CD4-positive, alpha-beta T cell treated with Interleukin-4 for 4 hours (primary cell): ENCODE results near the gene SS18L1.

Source experiments
- DNase-seq: peaks from one replicate; pipeline ENCODE4 v3.0.0-alpha.2; 2020

The SS18L1 gene

GRCh38 chr20:62197801-62198200 is 54.2 kb downstream of the SS18L1 start:
- no peak for DNase-seq

- DNase-seq = no peak
Measured at GRCh38 chr20:62198496-62198895, 54.9 kb downstream of the SS18L1 start.

- DNase-seq = no peak
Measured at GRCh38 chr20:62198931-62199330, 55.4 kb downstream of the SS18L1 start.

- no peak for DNase-seq
Measured at GRCh38 chr20:62200491-62201172, 57.1 kb downstream of the SS18L1 start.

GRCh38 chr20:62201173-62202082 is 57.9 kb downstream of the SS18L1 start:
- no peak for DNase-seq

- no peak for DNase-seq
Measured at GRCh38 chr20:62202083-62202395, 58.5 kb downstream of the SS18L1 start.

GRCh38 chr20:62202676-62203377 is 59.3 kb downstream of the SS18L1 start:
- DNase-seq = no peak

GRCh38 chr20:62203378-62204030 is 59.9 kb downstream of the SS18L1 start:
- no peak for DNase-seq

GRCh38 chr20:62205618-62206387 is 62.2 kb downstream of the SS18L1 start:
- DNase-seq = no peak

GRCh38 chr20:62206388-62206775 is 62.8 kb downstream of the SS18L1 start:
- DNase-seq = no peak

- no peak for DNase-seq
Measured at GRCh38 chr20:62208061-62208794, 64.7 kb downstream of the SS18L1 start.

GRCh38 chr20:62208795-62209755 is 65.5 kb downstream of the SS18L1 start:
- DNase-seq = no peak

GRCh38 chr20:62209850-62210495 is 66.4 kb downstream of the SS18L1 start:
- DNase-seq = no peak

- DNase-seq = no peak
Measured at GRCh38 chr20:62210496-62210855, 66.9 kb downstream of the SS18L1 start.

- DNase-seq = no peak
Measured at GRCh38 chr20:62211216-62211615, 67.6 kb downstream of the SS18L1 start.

GRCh38 chr20:62211769-62212288 is 68.3 kb downstream of the SS18L1 start:
- no peak for DNase-seq

GRCh38 chr20:62212299-62212698 is 68.7 kb downstream of the SS18L1 start:
- DNase-seq = no peak

- DNase-seq = no peak
Measured at GRCh38 chr20:62214067-62214466, 70.5 kb downstream of the SS18L1 start.
